Fibroblast of lung (primary cell): ENCODE measurements around the gene GABRD. TPM values are rescaled to one million over a fixed set of nuclear protein-coding genes. Genes with fewer than 3 reads are reported as not detected.

Source experiments
- DNase-seq, 2 donors: peaks; one replicate each; pipeline versions ENCODE4 v3.0.0 to v3.0.0-alpha.2; 2010; ENCODE audit warnings: low read depth in 2 of 2
- H2AFZ ChIP-seq: 2 replicates; pipeline ENCODE4 v1.5.1; 2012; ENCODE audit warnings: low read length, control low read depth, inconsistent platforms
- H3K27ac ChIP-seq: 2 replicates; pipeline ENCODE4 v1.5.1; 2011; ENCODE audit warnings: low read length, control low read depth; ENCODE audit not compliant: insufficient read depth
- H3K27me3 ChIP-seq: 2 replicates; pipeline ENCODE4 v1.5.1; 2011; ENCODE audit warnings: mild to moderate bottlenecking, low read length; ENCODE audit not compliant: control insufficient read depth, insufficient read depth
- H3K36me3 ChIP-seq: 2 replicates; pipeline ENCODE4 v1.5.1; 2011; ENCODE audit warnings: low read length; ENCODE audit not compliant: control insufficient read depth, insufficient read depth
- H3K4me1 ChIP-seq: 2 replicates; pipeline ENCODE4 v1.5.1; 2011; ENCODE audit warnings: low read length; ENCODE audit not compliant: control insufficient read depth, insufficient read depth; ENCODE audit errors: extremely low read depth
- H3K4me2 ChIP-seq: 2 replicates; pipeline ENCODE4 v1.5.1; 2011; ENCODE audit warnings: low read length, control low read depth; ENCODE audit not compliant: insufficient read depth; ENCODE audit errors: extremely low read depth
- H3K4me3 ChIP-seq, 4 experiments: fragments of 200-600 bp in 1 of 4; sonication (generic) in 1 of 4; replicated peaks in 1 of 4; 2 replicates each; pipeline ENCODE4 v1.5.1; 2011 to 2016; ENCODE audit warnings: low read length in 4 of 4, low read depth in 3 of 4, mild to moderate bottlenecking in 3 of 4, control low read depth in 2 of 4, inconsistent platforms in 1 of 4, mixed read lengths in 1 of 4; ENCODE audit not compliant: insufficient read depth in 1 of 4; ENCODE audit errors: control extremely low read depth in 1 of 4
- H3K79me2 ChIP-seq: 2 replicates; pipeline ENCODE4 v1.5.1; 2012; ENCODE audit warnings: mild to moderate bottlenecking, low read length, inconsistent platforms; ENCODE audit not compliant: control insufficient read depth, insufficient read depth
- H3K9ac ChIP-seq: 2 replicates; pipeline ENCODE4 v1.5.1; 2011; ENCODE audit warnings: mild to moderate bottlenecking, low read length, control low read depth; ENCODE audit not compliant: insufficient read depth
- H3K9me3 ChIP-seq: 2 replicates; pipeline ENCODE4 v1.5.1; 2012; ENCODE audit warnings: low read depth, low read length; ENCODE audit not compliant: control insufficient read depth, insufficient read depth
- H4K20me1 ChIP-seq: 2 replicates; pipeline ENCODE4 v1.5.1; 2011; ENCODE audit warnings: low read length; ENCODE audit not compliant: control insufficient read depth, insufficient read depth; ENCODE audit errors: extremely low read depth
- EZH2 ChIP-seq: IDR thresholded peaks from 2 replicates; pipeline ENCODE4 v1.5.1; 2012; ENCODE audit warnings: low read length, control low read depth, mild to moderate bottlenecking; ENCODE audit errors: missing control alignments
- polyA plus RNA-seq, 2 donors: library from polyadenylated mRNA; depleted of rRNA in 1 of 2; stranded (reverse) in 1 of 2; unstranded in 1 of 2; fragments of >200 nt; gene quantifications; 2 replicates each; pipeline ENCODE4 v1.2.1, GENCODE V29; 2011 to 2012; ENCODE audit warnings: missing spikeins in 1 of 2
- total RNA-seq: library from RNA; depleted of rRNA; stranded (reverse); fragments of >200 nt; gene quantifications from 2 replicates; pipeline ENCODE4 v1.2.1, GENCODE V29; 2014
- TF ChIP-seq, protein P1 (sequence below), 2 donors: IDR thresholded peaks in 1 of 2; conservative IDR thresholded peaks in 1 of 2; 1 replicate in 1 of 2; 2 replicates in 1 of 2; pipeline ENCODE4 v1.5.1; 2011 to 2012; ENCODE audit warnings: low read length in 2 of 2, control low read depth in 1 of 2, inconsistent platforms in 1 of 2, low read depth in 1 of 2, mild to moderate bottlenecking in 1 of 2

The GABRD gene
- total and polyA plus RNA-seq, 2 donors (not counting 1 experiment from before 2014, with no cell fraction given): not detected

DNA sequence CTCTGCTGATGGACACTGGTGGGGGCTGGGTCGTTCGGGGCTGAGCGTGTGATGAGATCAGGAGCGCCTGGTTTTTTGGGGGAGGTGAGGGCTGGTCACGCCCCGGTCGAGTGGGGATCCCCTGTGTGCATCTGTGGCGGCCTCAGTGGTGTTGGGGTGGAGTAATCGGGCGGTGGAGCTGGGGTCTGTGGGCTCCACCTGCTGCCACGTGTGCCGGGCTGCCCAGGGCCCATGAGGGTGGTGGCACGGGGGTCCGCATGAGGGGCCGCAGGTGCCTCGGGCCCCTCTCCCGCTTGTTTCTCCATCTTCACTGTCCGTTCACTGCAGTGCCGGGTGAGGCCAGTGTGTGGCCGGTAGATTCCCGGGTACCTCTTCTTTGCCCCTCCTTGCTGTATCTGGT, 48.2 kb downstream of the GABRD start:
- Histone ChIP-seq H2AFZ (no peak overlapping the region), H3K27me3 (peaks cover 2% of the 10 kb centered on the region)

DNA sequence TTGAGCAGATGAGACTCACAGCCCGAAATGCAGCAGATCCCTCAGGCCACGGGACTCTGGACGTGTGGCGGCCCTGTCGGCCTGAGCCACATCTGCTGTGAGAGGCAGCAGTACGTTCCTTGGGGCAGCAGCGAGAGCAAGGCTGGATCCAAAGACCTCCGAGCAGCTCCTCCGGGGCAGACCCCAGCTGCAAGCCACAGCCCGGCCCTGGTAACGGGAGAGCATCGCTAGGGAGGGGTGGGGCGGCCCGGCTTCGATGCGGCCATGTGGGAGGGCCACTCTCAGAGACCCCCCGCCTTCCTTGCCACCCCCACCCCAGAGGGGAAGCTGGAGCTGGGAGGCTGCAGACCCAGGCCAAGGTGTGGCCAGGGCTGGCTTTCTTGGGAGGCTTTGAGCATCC, 48.8 kb downstream of the GABRD start:
- TF ChIP-seq, protein P1, sequence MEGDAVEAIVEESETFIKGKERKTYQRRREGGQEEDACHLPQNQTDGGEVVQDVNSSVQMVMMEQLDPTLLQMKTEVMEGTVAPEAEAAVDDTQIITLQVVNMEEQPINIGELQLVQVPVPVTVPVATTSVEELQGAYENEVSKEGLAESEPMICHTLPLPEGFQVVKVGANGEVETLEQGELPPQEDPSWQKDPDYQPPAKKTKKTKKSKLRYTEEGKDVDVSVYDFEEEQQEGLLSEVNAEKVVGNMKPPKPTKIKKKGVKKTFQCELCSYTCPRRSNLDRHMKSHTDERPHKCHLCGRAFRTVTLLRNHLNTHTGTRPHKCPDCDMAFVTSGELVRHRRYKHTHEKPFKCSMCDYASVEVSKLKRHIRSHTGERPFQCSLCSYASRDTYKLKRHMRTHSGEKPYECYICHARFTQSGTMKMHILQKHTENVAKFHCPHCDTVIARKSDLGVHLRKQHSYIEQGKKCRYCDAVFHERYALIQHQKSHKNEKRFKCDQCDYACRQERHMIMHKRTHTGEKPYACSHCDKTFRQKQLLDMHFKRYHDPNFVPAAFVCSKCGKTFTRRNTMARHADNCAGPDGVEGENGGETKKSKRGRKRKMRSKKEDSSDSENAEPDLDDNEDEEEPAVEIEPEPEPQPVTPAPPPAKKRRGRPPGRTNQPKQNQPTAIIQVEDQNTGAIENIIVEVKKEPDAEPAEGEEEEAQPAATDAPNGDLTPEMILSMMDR (conservative IDR thresholded peaks at IDR 0.05 in 1 of 2, IDR thresholded peaks at IDR 0.05 in 1 of 2; ENCODE audit: low read depth in 1 of 2, low read length in 2 of 2): no peak
- TF ChIP-seq EZH2: no peak
- H3K27me3 ChIP-seq: peaks cover 2% of the 10 kb centered on the region

More for the DNA sequence above, 48.2 kb downstream of the GABRD start:
- no peak for DNase-seq
- Histone ChIP-seq H4K20me1 (no peaks in the 10 kb centered on the region), H3K9ac (no peak overlapping the region), H3K4me1 (no peaks in the 10 kb centered on the region), H3K4me2 (no peak overlapping the region), H3K79me2 (no peaks in the 10 kb centered on the region), H3K4me3 (no peak overlapping the region), H3K9me3 (no peaks in the 10 kb centered on the region), H3K36me3 (no peaks in the 10 kb centered on the region), H3K27ac (no peak overlapping the region)
- no peak for TF ChIP-seq EZH2
- TF ChIP-seq, protein P1 (conservative IDR thresholded peaks at IDR 0.05 in 1 of 2, IDR thresholded peaks at IDR 0.05 in 1 of 2; ENCODE audit: low read depth in 1 of 2, low read length in 2 of 2): no peak

DNA sequence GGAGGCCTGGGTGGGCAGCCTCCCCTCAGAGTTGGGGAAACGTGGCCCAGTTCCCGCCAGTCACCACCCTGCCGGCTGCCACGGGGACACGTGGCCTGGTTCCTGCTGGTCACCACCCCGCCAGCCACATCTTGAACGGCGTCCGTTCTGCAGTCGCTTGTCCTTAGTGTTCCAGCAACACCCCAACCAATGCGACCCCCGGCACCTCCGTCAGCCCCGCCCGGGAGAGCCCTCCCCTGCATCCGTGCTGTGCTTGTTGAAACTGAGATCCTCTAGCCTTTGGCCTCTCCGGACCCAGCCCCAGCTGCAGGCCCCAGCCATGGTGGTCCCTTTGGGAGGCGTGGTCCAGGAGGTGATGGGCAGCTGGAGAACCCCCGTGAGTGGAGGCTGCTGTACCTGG, 49.8 kb downstream of the GABRD start:
- Histone ChIP-seq H4K20me1 (no peaks in the 10 kb centered on the region), H3K9me3 (no peaks in the 10 kb centered on the region), H3K4me1 (no peaks in the 10 kb centered on the region), H3K4me3 (no peak overlapping the region), H3K9ac (no peak overlapping the region), H3K4me2 (no peak overlapping the region), H3K36me3 (no peaks in the 10 kb centered on the region), H3K79me2 (no peaks in the 10 kb centered on the region), H3K27me3 (peaks cover 2% of the 10 kb centered on the region), H3K27ac (no peak overlapping the region), H2AFZ (no peak overlapping the region)
- TF ChIP-seq, protein P1 (conservative IDR thresholded peaks at IDR 0.05 in 1 of 2, IDR thresholded peaks at IDR 0.05 in 1 of 2; ENCODE audit: low read depth in 1 of 2, low read length in 2 of 2): no peak
- TF ChIP-seq EZH2: no peak
- no peak for DNase-seq

More for the DNA sequence above, 48.8 kb downstream of the GABRD start:
- DNase-seq: no peak
- H4K20me1 ChIP-seq: no peaks in the 10 kb centered on the region
- H3K9me3 ChIP-seq: no peaks in the 10 kb centered on the region
- no peak overlapping the region for H3K9ac ChIP-seq
- H3K4me2 ChIP-seq: no peak overlapping the region
- H3K4me3 ChIP-seq: no peak overlapping the region
- no peaks in the 10 kb centered on the region for H3K79me2 ChIP-seq
- H3K4me1 ChIP-seq: no peaks in the 10 kb centered on the region
- no peaks in the 10 kb centered on the region for H3K36me3 ChIP-seq
- no peak overlapping the region for H2AFZ ChIP-seq
- H3K27ac ChIP-seq: no peak overlapping the region
